Thoracic aorta (tissue), 2 donors: ENCODE results near the gene TRMT44. TPM values are rescaled to one million over a fixed set of nuclear protein-coding genes. Genes with fewer than 3 reads are reported as not detected.

ENCODE experiments used
- ATAC-seq: fragments of 150-250 bp; one replicate; pipeline ENCODE4 v1.8.0; 2017; ENCODE audit warnings: low read depth; ENCODE audit not compliant: insufficient number of reproducible peaks, low FRiP score
- DNase-seq: peaks from one replicate; pipeline ENCODE4 v3.0.0-alpha.2; 2020; ENCODE audit warnings: low spot score
- H3K27ac ChIP-seq, 2 donors: fragments of 200-600 bp; sonication (generic); 1 replicate in 1 of 2; 2 replicates in 1 of 2; pipeline ENCODE4 v1.5.1; 2016; ENCODE audit warnings: mild to moderate bottlenecking in 2 of 2, moderate library complexity in 2 of 2
- H3K27me3 ChIP-seq: fragments of 200-600 bp; sonication (generic); replicated peaks from 2 replicates; pipeline ENCODE4 v1.6.0; 2016; ENCODE audit warnings: mild to moderate bottlenecking; ENCODE audit not compliant: insufficient read depth
- H3K36me3 ChIP-seq: fragments of 200-600 bp; sonication (generic); one replicate; pipeline ENCODE4 v1.5.1; 2016
- H3K4me1 ChIP-seq, 2 donors: fragments of 200-600 bp; sonication (generic); 1 replicate in 1 of 2; 2 replicates in 1 of 2; pipeline versions ENCODE4 v1.5.1 to v1.6.0; 2016; ENCODE audit warnings: low read depth in 2 of 2, mild to moderate bottlenecking in 1 of 2; ENCODE audit not compliant: control insufficient read depth in 1 of 2
- H3K4me3 ChIP-seq: fragments of 200-600 bp; sonication (generic); 2 replicates; pipeline ENCODE4 v1.5.1; 2016; ENCODE audit warnings: mild to moderate bottlenecking
- H3K9me3 ChIP-seq: fragments of 200-600 bp; sonication (generic); 2 replicates; pipeline ENCODE4 v1.5.1; 2016
- CTCF ChIP-seq: fragments of 200-600 bp; sonication (generic); IDR thresholded peaks from one replicate; pipeline ENCODE4 v1.5.1; 2019; ENCODE audit warnings: antibody characterized with exemption
- total RNA-seq, 2 donors: library from RNA; depleted of rRNA; stranded (reverse); fragments of >200 nt; gene quantifications; one replicate each; pipeline versions ENCODE4 v1.1.0 to v1.2.3, GENCODE V29; 2016

The TRMT44 gene
- total RNA-seq, 2 donors from 2014 or later: 19.8 to 30.5 TPM

DNA sequence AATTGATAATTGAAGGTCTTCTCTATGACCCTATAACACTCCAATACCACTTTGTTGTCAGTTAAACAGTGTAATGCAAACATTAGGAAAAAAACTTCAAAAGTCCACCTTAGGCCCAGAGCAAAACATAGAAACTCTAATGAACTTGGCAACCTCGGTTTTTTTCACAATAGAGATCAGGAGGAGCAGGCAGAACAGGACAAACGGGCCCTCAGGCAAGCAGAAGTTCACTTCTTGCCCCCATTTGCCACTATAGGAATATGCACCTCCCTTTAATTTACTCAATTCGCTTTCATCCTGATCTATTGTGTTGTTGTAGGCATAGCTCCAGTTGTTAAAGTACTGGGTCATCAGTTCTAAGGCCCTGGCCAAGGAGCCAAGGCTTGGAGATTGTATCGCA is 18.2 kb upstream of the TRMT44 start:
- TF ChIP-seq CTCF: no peak
- H3K27ac ChIP-seq: no peak overlapping the region
- ATAC-seq: no peak
- DNase-seq: no peak
- no peaks in the 10 kb centered on the region for H3K9me3 ChIP-seq
- no peaks in the 10 kb centered on the region for H3K27me3 ChIP-seq
- no peak overlapping the region for H3K4me3 ChIP-seq
- peaks cover 16 to 33% of the 10 kb centered on the region in 2 donors for H3K4me1 ChIP-seq
- H3K36me3 ChIP-seq: peaks cover 5% of the 10 kb centered on the region

GRCh38 chr4:8422786-8423185 is 17.8 kb upstream of the TRMT44 start:
- Histone ChIP-seq H3K27ac (no peak overlapping the region), H3K27me3 (no peaks in the 10 kb centered on the region), H3K4me1 (peaks cover 20 to 38% of the 10 kb centered on the region in 2 donors), H3K4me3 (no peak overlapping the region), H3K9me3 (no peaks in the 10 kb centered on the region), H3K36me3 (peaks cover 5% of the 10 kb centered on the region)
- no peak for TF ChIP-seq CTCF
- DNase-seq (no peak), ATAC-seq (no peak)

DNA sequence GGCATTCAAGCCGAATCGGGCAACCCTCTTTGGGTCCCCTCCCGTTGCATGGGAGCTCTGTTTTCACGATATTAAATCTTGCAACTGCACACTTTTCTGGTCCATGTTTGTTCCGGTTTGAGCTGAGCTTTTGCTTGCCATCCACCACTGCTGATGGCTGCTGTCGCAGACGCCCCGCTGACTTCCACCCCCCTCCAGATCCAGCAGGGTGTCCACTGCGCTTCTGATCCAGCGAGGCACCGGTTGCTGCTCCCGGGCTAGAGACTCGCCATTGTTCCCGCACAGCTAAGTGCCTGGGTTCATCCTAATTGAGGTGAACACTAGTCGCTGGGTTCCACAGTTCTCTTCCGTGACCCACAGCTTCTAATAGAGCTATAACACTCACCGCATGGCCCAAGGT is 13.3 kb upstream of the TRMT44 start:
- no peaks in the 10 kb centered on the region for H3K9me3 ChIP-seq
- peaks cover 16 to 32% of the 10 kb centered on the region in 2 donors for H3K4me1 ChIP-seq
- H3K27ac ChIP-seq: peak overlapping the region; percentile 90 to 95
- no peak for DNase-seq
- H3K36me3 ChIP-seq: peaks cover 5% of the 10 kb centered on the region
- TF ChIP-seq CTCF: no peak
- peak overlapping the region; percentile 99 for H3K4me3 ChIP-seq
- no peaks in the 10 kb centered on the region for H3K27me3 ChIP-seq
- ATAC-seq: no peak

DNA sequence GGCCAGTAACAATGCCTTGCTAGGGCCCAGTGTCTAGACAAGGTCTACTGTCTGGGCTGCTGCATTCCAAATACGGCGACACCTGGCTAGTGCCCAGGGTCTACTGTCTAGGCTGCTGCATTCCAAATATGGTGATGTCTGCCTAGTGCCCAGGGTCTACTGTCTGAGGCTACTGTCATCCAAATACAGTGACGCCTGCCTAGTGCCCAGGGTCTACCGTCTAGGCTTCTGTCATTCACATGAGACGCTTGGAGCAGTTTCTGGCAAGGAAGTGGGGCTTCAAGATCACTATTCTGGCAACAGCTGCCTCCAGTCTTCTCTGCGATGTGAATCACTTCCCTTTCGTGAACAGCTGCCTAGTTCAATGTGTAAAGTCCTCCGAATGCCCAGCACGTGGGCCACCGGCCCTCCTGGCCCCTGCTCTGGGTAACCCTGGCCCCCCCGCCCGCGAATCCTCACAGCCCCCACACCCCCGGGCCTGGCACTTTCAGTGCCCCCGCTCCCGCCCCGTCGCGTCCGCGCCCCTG is 12.8 kb upstream of the TRMT44 start:
- H3K27me3 ChIP-seq: no peaks in the 10 kb centered on the region
- peak; percentile 21 for DNase-seq
- H3K4me1 ChIP-seq: peaks cover 16 to 32% of the 10 kb centered on the region in 2 donors
- no peaks in the 10 kb centered on the region for H3K9me3 ChIP-seq
- H3K36me3 ChIP-seq: peaks cover 5% of the 10 kb centered on the region
- H3K27ac ChIP-seq: peak overlapping the region; percentile 90 to 95
- peak overlapping the region; percentile 99 for H3K4me3 ChIP-seq
- TF ChIP-seq CTCF: no peak
- ATAC-seq: peak; percentile 68

DNA sequence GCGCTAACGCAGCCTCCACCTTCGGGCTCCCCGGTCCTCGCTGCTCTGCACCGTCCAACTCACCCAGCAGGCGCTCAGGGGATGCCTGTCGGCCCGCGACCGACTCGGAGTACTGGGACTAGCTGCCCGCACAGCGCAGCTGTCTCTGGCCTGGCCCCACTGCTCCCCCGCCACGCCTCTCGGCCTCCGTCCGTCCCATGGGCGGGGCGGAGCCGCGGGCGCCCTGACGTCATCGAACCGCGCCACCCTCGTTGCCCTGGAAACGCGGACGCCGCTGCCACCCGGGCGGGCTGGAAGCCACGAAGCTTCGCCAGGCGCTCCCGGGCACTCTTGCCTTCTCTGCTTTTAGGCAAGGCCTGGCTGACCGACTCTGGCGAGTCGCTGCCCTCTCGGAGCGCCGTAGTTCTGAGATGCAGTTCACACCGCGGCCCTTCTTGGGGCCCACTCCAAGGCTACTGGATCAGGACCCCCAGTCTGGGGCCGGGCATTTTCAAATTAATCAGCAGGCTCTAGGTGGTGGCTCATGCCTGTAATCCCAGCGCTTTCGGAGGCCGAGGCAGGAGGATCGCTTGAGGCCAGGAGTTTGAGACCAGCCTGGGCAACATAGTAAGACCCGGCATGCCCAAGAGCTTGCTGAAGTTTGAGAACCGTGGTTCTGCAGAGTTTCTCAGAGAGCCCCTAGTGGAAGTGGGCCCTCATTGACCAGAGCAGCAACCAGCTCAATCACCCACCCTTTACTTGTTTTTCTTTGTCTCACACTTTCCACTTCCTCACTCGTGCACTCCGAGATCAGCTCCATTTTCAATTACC is 12.1 kb upstream of the TRMT44 start:
- ATAC-seq (peak; percentile 80), DNase-seq (peak; percentile 45)
- Histone ChIP-seq H3K4me3 (peak overlapping the region; percentile 99), H3K27ac (peak overlapping the region; percentile 90 to 95), H3K4me1 (peaks cover 16 to 32% of the 10 kb centered on the region in 2 donors), H3K9me3 (no peaks in the 10 kb centered on the region), H3K27me3 (no peaks in the 10 kb centered on the region), H3K36me3 (peaks cover 5% of the 10 kb centered on the region)
- peak; percentile 32 for TF ChIP-seq CTCF
